Hepatocyte (in vitro differentiated cells): ENCODE measurements around the gene EXOC4.

Source experiments
- EZH2 ChIP-seq: fragments of 200-600 bp; sonication (generic); IDR thresholded peaks from 2 replicates; pipeline ENCODE4 v1.6.1; 2016; ENCODE audit warnings: antibody characterized with exemption, mild to moderate bottlenecking, borderline replicate concordance
- EZH2phosphoT487 ChIP-seq: fragments of 200-600 bp; sonication (generic); IDR thresholded peaks from one replicate; pipeline ENCODE4 v1.6.1; 2018; ENCODE audit warnings: antibody characterized with exemption, mild to moderate bottlenecking, low read depth, moderate library complexity; ENCODE audit not compliant: unreplicated experiment, severe bottlenecking
- TF ChIP-seq, protein P1 (sequence below): fragments of 200-600 bp; sonication (generic); IDR thresholded peaks from 2 replicates; pipeline ENCODE4 v1.5.1; 2016; ENCODE audit warnings: antibody characterized with exemption, mild to moderate bottlenecking; ENCODE audit not compliant: poor library complexity

DNA sequence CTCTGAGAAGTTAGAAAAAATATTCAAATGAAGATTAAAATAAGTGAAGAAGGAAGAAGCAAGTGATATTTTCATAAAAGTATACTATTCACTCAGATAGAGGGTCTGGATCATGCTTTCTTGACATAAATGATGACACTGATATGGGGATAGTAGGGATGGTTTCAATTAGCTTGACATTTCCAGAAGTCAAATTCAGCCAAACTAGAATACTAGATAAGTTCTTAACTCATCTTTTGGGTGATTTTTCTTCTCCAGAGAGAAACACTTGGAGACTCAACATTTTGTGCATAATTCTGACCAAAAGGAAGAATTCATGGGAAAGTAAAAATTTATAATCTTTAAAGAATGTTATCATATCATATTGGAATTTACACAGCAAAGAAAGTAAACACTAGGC, 722.3 kb downstream of the EXOC4 start:
- TF ChIP-seq, protein P1, sequence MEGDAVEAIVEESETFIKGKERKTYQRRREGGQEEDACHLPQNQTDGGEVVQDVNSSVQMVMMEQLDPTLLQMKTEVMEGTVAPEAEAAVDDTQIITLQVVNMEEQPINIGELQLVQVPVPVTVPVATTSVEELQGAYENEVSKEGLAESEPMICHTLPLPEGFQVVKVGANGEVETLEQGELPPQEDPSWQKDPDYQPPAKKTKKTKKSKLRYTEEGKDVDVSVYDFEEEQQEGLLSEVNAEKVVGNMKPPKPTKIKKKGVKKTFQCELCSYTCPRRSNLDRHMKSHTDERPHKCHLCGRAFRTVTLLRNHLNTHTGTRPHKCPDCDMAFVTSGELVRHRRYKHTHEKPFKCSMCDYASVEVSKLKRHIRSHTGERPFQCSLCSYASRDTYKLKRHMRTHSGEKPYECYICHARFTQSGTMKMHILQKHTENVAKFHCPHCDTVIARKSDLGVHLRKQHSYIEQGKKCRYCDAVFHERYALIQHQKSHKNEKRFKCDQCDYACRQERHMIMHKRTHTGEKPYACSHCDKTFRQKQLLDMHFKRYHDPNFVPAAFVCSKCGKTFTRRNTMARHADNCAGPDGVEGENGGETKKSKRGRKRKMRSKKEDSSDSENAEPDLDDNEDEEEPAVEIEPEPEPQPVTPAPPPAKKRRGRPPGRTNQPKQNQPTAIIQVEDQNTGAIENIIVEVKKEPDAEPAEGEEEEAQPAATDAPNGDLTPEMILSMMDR: no peak
- TF ChIP-seq EZH2: no peak
- TF ChIP-seq EZH2phosphoT487: no peak
